ENCODE results near the gene TSR3. TPM values are rescaled to one million over a fixed set of nuclear protein-coding genes. Genes with fewer than 3 reads are reported as not detected.

TSR3 gene
- total RNA-seq, 1 experiment from 2014 or later: 58.8 TPM

DNA sequence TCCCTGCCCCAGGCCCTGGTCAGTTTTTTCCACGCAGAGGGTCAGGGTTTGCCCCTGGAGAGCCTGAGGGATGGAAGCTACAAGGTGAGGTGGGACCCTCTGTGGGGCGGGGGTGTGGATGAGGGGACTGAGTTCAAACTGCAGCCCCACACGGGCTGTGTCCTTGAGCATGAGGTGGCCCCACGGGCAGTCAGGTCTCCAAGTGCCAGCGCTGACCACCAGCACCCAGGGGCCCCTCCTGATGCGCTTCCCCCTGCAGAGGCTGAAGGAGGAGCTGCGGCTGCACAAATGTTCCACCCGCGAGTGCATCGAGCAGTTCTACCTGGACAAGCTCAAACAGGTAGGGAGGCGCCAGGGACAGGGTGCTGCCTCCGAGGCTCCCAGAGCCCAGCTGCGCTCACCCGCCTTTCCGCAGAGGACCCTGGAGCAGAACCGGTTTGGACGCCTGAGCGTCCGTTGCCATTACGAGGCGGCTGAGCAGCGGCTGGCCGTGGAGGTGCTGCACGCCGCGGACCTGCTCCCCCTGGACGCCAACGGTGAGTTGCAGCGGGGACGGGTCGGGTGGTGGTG lies 4.3 kb downstream of the TSR3 start:
- no peaks in the 10 kb centered on the region for H3K9me3 ChIP-seq (ENCODE audit: control insufficient read depth, low read depth, low read length)
- no peak overlapping the region for H2AFZ ChIP-seq (ENCODE audit: low read length)
- no peak overlapping the region for H3K56ac ChIP-seq (ENCODE audit: insufficient read length, low read depth, low read length)
- no peak overlapping the region for H2BK20ac ChIP-seq (ENCODE audit: low read depth, low read length, poor library complexity, severe bottlenecking)
- Mint-ChIP-seq H3K36me3 (ENCODE audit: insufficient read depth in 1 of 3, low read depth in 3 of 3) (peaks cover 3 to 18% (median 12%) of the 10 kb centered on the region in 3 experiments; a peak in 5 of 7 replicates), H3K27ac (no peak overlapping the region), H3K4me3 (no peak overlapping the region), H3K27me3 (ENCODE audit: low read depth) (peaks cover 6% of the 10 kb centered on the region), H3K4me1 (peaks cover 6 to 10% of the 10 kb centered on the region in 2 experiments), H3K9me3 (no peaks in the 10 kb centered on the region; a peak in 1 of 5 replicates)
- no peaks in the 10 kb centered on the region; the same call in 1 of the 2 replicates for H3K79me2 ChIP-seq (ENCODE audit: insufficient read depth, low read length)
- H4K20me1 ChIP-seq (ENCODE audit: control insufficient read depth, insufficient read depth, insufficient read length): no peaks in the 10 kb centered on the region
- H3K9ac ChIP-seq (ENCODE audit: extremely low read depth, insufficient read length, low read length): no peak overlapping the region
- TF ChIP-seq, protein P1, sequence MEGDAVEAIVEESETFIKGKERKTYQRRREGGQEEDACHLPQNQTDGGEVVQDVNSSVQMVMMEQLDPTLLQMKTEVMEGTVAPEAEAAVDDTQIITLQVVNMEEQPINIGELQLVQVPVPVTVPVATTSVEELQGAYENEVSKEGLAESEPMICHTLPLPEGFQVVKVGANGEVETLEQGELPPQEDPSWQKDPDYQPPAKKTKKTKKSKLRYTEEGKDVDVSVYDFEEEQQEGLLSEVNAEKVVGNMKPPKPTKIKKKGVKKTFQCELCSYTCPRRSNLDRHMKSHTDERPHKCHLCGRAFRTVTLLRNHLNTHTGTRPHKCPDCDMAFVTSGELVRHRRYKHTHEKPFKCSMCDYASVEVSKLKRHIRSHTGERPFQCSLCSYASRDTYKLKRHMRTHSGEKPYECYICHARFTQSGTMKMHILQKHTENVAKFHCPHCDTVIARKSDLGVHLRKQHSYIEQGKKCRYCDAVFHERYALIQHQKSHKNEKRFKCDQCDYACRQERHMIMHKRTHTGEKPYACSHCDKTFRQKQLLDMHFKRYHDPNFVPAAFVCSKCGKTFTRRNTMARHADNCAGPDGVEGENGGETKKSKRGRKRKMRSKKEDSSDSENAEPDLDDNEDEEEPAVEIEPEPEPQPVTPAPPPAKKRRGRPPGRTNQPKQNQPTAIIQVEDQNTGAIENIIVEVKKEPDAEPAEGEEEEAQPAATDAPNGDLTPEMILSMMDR (conservative IDR thresholded peaks at IDR 0.05): no peak
- no peak overlapping the region for H3T11ph ChIP-seq (ENCODE audit: low read length)
- H3K23me2 ChIP-seq (ENCODE audit: insufficient read length, low read depth, low read length, poor library complexity, severe bottlenecking): no peaks in the 10 kb centered on the region
- H3K4me1 ChIP-seq (ENCODE audit: insufficient read depth, low read length): no peaks in the 10 kb centered on the region
- WGBS (ENCODE audit: extremely low coverage, insufficient read length, low lambda C conversion rate): no CpG with 5 or more reads among the region's 31 CpGs
- no peak for DNase-seq
- H3K27ac ChIP-seq (ENCODE audit: insufficient read length, low read depth, low read length): no peak overlapping the region
- no peak overlapping the region for H3K4ac ChIP-seq (ENCODE audit: low read depth, low read length)
- H2AK5ac ChIP-seq (ENCODE audit: insufficient read length, low read length): no peak overlapping the region
- no peak overlapping the region for H2BK5ac ChIP-seq (ENCODE audit: insufficient read length, low read length)
- H4K91ac ChIP-seq (ENCODE audit: insufficient read length, low read depth, low read length): no peak overlapping the region
- H2BK120ac ChIP-seq (ENCODE audit: low read depth, low read length, poor library complexity, severe bottlenecking): no peak overlapping the region
- H3K4me2 ChIP-seq (ENCODE audit: insufficient read depth, insufficient read length, low read length): no peak overlapping the region
- H3K27me3 ChIP-seq (ENCODE audit: insufficient read depth, low read length): no peaks in the 10 kb centered on the region
- no peak overlapping the region for H2BK12ac ChIP-seq (ENCODE audit: insufficient read length, low read depth, low read length)
- H3K14ac ChIP-seq (ENCODE audit: insufficient read depth, low read length): no peak overlapping the region
- no peak overlapping the region for H2BK15ac ChIP-seq (ENCODE audit: low read depth, low read length)
- no peak overlapping the region for H4K8ac ChIP-seq (replicated peaks; ENCODE audit: insufficient read length, low read depth, low read length)
- H3K18ac ChIP-seq (ENCODE audit: insufficient read length, low read depth, low read length): no peak overlapping the region
- H3K79me1 ChIP-seq (ENCODE audit: insufficient read depth, low read depth, low read length, poor library complexity, severe bottlenecking): no peaks in the 10 kb centered on the region
- no peak overlapping the region for H3K23ac ChIP-seq (ENCODE audit: insufficient read length, low read depth, low read length)
- no peak overlapping the region for H4K5ac ChIP-seq (ENCODE audit: insufficient read length, low read depth, low read length)
